Breast epithelium (tissue), 4 donors: ENCODE data around the gene DSC3. TPM values are rescaled to one million over a fixed set of nuclear protein-coding genes. Genes with fewer than 3 reads are reported as not detected.

ENCODE experiments used
- DNase-seq, 2 donors: peaks; one replicate each; pipeline ENCODE4 v3.0.0-alpha.2; 2019; ENCODE audit warnings: low spot score in 2 of 2
- H3K27ac ChIP-seq, 2 donors: fragments of 200-600 bp; sonication (generic) in 1 of 2; one replicate each; pipeline ENCODE4 v1.5.1; 2016 to 2019; ENCODE audit warnings: mild to moderate bottlenecking in 1 of 2
- H3K27me3 ChIP-seq, 2 donors: fragments of 200-600 bp; sonication (generic) in 1 of 2; one replicate each; pipeline versions ENCODE4 v1.5.1 to v1.6.0; 2017 to 2019; ENCODE audit warnings: control low read depth in 1 of 2, mild to moderate bottlenecking in 1 of 2
- H3K36me3 ChIP-seq: fragments of 200-600 bp; one replicate; pipeline ENCODE4 v1.5.1; 2019
- H3K4me1 ChIP-seq, 2 donors: fragments of 200-600 bp; sonication (generic); one replicate each; pipeline ENCODE4 v1.5.1; 2016 to 2019; ENCODE audit warnings: control low read depth in 1 of 2
- H3K4me3 ChIP-seq, 3 donors: fragments of 200-600 bp; sonication (generic); 1 replicate in 2 of 3; 2 replicates in 1 of 3; pipeline ENCODE4 v1.5.1; 2016 to 2019; ENCODE audit warnings: mild to moderate bottlenecking in 3 of 3, moderate library complexity in 2 of 3
- H3K9me3 ChIP-seq, 2 donors: fragments of 200-600 bp; sonication (generic) in 1 of 2; one replicate each; pipeline ENCODE4 v1.5.1; 2016 to 2019; ENCODE audit warnings: control low read depth in 1 of 2
- POLR2A ChIP-seq: fragments of 450-650 bp; IDR thresholded peaks from one replicate; pipeline ENCODE4 v1.6.1; 2016; ENCODE audit warnings: antibody characterized with exemption, mild to moderate bottlenecking, moderate library complexity
- POLR2AphosphoS5 ChIP-seq, 3 donors: sonication (generic); formaldehyde crosslinking; IDR thresholded peaks; one replicate each; pipeline ENCODE4 v1.6.1; 2017; ENCODE audit warnings: antibody characterized with exemption in 3 of 3
- intact Hi-C: fragments of 100-400 bp; cut with DNase I; formaldehyde crosslinking; loops from one replicate; pipeline ENCODE4 v1.15.1; 2023; ENCODE audit warnings: low total_unique reads
- total RNA-seq, 3 donors: library from RNA; depleted of rRNA; stranded (reverse); fragments of >200 nt; gene quantifications; one replicate each; pipeline ENCODE4 v1.1.0, GENCODE V29; 2016
- TF ChIP-seq, protein P1 (sequence below), 3 donors: fragments of 450-650 bp; IDR thresholded peaks; one replicate each; pipeline ENCODE4 v1.5.1; 2016 to 2017; ENCODE audit warnings: antibody characterized with exemption in 3 of 3, mild to moderate bottlenecking in 3 of 3, moderate library complexity in 3 of 3

Gene DSC3
- total RNA-seq, 3 donors from 2014 or later, result 17.0 to 54.3 TPM; not detected in 1

DNA sequence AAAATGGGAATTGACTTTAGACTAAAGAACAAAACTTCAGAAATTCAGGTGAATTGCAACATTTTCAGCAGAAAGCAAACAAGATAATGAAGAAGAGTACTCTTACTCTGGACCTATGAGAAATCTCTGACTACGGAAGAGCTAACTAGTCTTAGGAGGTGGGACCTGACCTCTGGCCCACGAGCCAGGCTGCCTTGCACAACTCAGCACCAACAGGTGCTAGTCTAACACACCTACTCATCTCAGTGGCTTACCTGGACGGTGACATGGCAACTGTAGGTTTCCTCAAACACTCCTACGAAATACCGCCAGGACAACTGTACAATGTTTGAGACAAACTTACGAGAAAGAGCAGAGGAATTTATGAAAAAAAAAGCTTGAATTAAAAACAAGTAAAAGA lies 3.1 kb upstream of the DSC3 start:
- intact Hi-C loops, result loop anchor here (5.0 kb wide), 1 partner anchor 673 kb away; no protein-coding TSS in a partner anchor
- no peak overlapping the region for H3K27ac ChIP-seq
- peaks cover 0 to 28% of the 10 kb centered on the region in 2 donors for H3K27me3 ChIP-seq
- H3K9me3 ChIP-seq, result no peaks in the 10 kb centered on the region
- H3K36me3 ChIP-seq, result no peaks in the 10 kb centered on the region
- no peak for DNase-seq
- TF ChIP-seq, protein P1, sequence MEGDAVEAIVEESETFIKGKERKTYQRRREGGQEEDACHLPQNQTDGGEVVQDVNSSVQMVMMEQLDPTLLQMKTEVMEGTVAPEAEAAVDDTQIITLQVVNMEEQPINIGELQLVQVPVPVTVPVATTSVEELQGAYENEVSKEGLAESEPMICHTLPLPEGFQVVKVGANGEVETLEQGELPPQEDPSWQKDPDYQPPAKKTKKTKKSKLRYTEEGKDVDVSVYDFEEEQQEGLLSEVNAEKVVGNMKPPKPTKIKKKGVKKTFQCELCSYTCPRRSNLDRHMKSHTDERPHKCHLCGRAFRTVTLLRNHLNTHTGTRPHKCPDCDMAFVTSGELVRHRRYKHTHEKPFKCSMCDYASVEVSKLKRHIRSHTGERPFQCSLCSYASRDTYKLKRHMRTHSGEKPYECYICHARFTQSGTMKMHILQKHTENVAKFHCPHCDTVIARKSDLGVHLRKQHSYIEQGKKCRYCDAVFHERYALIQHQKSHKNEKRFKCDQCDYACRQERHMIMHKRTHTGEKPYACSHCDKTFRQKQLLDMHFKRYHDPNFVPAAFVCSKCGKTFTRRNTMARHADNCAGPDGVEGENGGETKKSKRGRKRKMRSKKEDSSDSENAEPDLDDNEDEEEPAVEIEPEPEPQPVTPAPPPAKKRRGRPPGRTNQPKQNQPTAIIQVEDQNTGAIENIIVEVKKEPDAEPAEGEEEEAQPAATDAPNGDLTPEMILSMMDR (IDR thresholded peaks at IDR 0.05), result no peak
- TF ChIP-seq POLR2AphosphoS5 (IDR thresholded peaks at IDR 0.05) (no peak), POLR2A (no peak)
- H3K4me1 ChIP-seq, result no peaks in the 10 kb centered on the region
- no peak overlapping the region for H3K4me3 ChIP-seq

DNA sequence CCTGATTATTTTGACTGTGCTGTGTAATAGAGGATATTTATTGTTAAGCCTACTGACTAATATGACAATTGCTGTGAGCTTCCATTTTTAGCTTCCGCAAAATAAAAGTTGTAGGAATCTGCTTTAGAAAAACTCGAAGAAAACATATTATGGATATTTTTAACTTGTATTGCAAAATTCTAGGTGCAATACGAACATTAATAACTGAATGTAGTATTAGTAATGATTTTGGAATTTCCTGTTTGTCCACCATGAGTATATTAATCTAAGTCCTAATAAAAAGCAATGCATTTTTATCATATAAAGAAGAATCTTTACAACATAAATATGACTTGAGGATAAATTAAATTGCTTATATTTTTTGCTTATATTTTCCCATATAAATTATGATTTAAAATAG lies 2.4 kb upstream of the DSC3 start:
- no peak overlapping the region for H3K27ac ChIP-seq
- intact Hi-C loops, result loop anchor here (5.0 kb wide), 1 partner anchor 673 kb away; no protein-coding TSS in a partner anchor
- no peak overlapping the region for H3K4me3 ChIP-seq
- TF ChIP-seq, protein P1 (IDR thresholded peaks at IDR 0.05), result no peak
- TF ChIP-seq POLR2AphosphoS5 (IDR thresholded peaks at IDR 0.05), result no peak
- no peak for DNase-seq
- H3K9me3 ChIP-seq, result no peaks in the 10 kb centered on the region
- peaks cover 0 to 33% of the 10 kb centered on the region in 2 donors for H3K27me3 ChIP-seq
- H3K4me1 ChIP-seq, result no peaks in the 10 kb centered on the region
- no peaks in the 10 kb centered on the region for H3K36me3 ChIP-seq

DNA sequence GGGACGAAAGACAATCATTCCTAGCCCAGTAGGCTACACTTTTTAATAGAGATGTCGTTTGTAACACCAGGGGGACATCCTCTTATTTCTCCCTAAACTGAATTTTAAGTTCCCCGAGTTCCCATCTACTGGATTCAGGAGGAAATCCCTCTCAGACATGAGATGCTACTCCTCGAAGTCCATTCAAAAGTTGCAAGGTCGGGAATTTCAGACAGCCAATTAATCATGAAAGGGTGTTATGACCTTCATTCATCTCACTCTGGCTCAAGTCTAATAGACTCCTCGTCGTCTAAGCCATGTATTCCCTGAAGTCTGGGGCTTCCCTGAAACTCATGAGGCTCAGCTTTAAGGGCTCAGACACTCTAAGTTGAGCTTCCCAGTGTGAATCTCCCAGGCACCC lies 1.2 kb upstream of the DSC3 start:
- DNase-seq, result no peak
- H3K27ac ChIP-seq, result no peak overlapping the region
- no peaks in the 10 kb centered on the region for H3K4me1 ChIP-seq
- H3K9me3 ChIP-seq, result no peaks in the 10 kb centered on the region
- intact Hi-C loops, result no loop called here
- H3K27me3 ChIP-seq, result peaks cover 0 to 41% of the 10 kb centered on the region in 2 donors
- no peak overlapping the region for H3K4me3 ChIP-seq
- no peak for TF ChIP-seq POLR2AphosphoS5 (IDR thresholded peaks at IDR 0.05)
- TF ChIP-seq, protein P1 (IDR thresholded peaks at IDR 0.05), result no peak
- TF ChIP-seq POLR2A, result no peak
- H3K36me3 ChIP-seq, result no peaks in the 10 kb centered on the region

DNA sequence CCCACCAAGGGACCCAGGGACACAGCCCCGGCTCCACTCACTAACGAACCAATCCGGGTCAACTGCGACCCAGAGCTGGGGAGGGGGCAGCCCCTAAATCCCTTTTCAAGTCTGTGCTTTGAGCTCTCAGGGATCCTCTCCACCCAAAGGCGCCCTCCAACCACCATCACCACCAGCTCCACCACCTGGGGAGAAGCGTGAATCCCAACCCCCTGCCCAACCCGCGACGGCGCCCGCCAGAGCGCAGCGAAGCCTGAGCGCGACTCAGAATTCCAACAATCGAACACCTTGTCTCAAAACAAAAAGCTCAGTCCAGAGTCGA lies 497 bp downstream of the DSC3 start:
- H3K36me3 ChIP-seq, result no peaks in the 10 kb centered on the region
- H3K4me1 ChIP-seq, result no peaks in the 10 kb centered on the region
- TF ChIP-seq POLR2AphosphoS5 (IDR thresholded peaks at IDR 0.05) (no peak), POLR2A (no peak)
- TF ChIP-seq, protein P1 (IDR thresholded peaks at IDR 0.05), result no peak
- DNase-seq, result no peak
- no peaks in the 10 kb centered on the region for H3K9me3 ChIP-seq
- intact Hi-C loops, result no loop called here
- peak overlapping the region; percentile 81 to 84 for H3K27ac ChIP-seq
- H3K27me3 ChIP-seq, result peaks cover 0 to 41% of the 10 kb centered on the region in 2 donors
- peak overlapping the region in 2 of 3 donors; percentile 55 to 70 for H3K4me3 ChIP-seq

DNA sequence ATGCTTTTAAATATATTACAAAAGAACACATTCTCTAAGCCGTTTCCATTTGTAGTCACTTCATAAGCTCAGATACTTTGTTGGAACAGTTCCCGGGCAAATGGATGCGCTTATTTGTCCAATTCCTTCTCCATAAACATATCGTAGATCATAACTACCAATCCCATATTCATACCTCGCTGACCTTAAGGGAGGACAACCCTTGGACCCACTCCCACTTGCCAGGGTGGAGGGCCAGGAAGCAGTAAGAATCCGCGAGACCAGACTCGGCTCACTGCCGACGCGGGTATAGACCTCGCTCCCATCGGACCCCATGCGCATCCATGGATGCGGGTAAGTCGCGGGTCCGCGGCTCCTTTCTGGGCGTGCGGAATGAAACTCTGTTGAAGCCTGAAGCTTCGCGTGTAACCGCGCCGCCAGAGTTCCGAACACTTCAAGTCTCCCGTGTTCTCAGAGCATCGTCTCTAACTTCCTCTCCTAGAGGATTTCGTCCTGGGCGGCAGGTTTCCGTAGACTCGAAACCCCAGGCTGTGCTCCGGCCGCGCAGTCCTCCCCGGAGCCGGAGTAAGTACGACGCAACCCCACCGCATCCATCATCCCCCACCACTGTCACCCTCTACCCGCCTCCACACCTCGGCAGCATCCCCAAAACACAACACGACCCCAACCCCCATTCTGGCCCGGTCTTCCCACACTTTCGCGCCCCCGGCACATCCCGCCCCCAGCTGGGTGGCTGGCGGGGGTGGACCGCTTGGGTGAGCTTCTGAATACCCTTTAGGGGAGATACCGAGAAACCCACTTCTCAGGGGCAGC lies 1.1 kb downstream of the DSC3 start:
- H3K4me1 ChIP-seq, result no peaks in the 10 kb centered on the region
- TF ChIP-seq POLR2AphosphoS5 (IDR thresholded peaks at IDR 0.05), result no peak
- TF ChIP-seq, protein P1 (IDR thresholded peaks at IDR 0.05), result no peak
- no peak for TF ChIP-seq POLR2A
- peak overlapping the region in 2 of 3 donors; percentile 55 to 70 for H3K4me3 ChIP-seq
- no peaks in the 10 kb centered on the region for H3K9me3 ChIP-seq
- H3K27me3 ChIP-seq, result peaks cover 0 to 41% of the 10 kb centered on the region in 2 donors
- H3K36me3 ChIP-seq, result no peaks in the 10 kb centered on the region
- DNase-seq, result no peak
- intact Hi-C loops, result no loop called here
- H3K27ac ChIP-seq, result peak overlapping the region; percentile 81 to 84
